ENCODE results near the gene SCAMP4.

Gene SCAMP4

GRCh38 chr19:1970003-1970805 lies 65.0 kb downstream of the SCAMP4 start:
- POLR2A ChIA-PET = interaction anchor here (0.6 kb wide), 2 partner anchors 18 to 51 kb away, joined by 3 read pairs; no protein-coding TSS in a partner anchor
- Histone ChIP-seq H3K9me3 (ENCODE audit: control extremely low read depth in 1 of 5, control insufficient read depth in 4 of 5, insufficient read depth in 2 of 5, low read depth in 1 of 5, low read length in 4 of 5) (no peaks in the 10 kb centered on the region), H3K4me1 (ENCODE audit: control extremely low read depth in 1 of 4, control insufficient read depth in 4 of 4, insufficient read depth in 4 of 4, low read length in 3 of 4) (peaks cover 0 to 4% (median 0%) of the 10 kb centered on the region in 4 experiments), H3K36me3 (ENCODE audit: control insufficient read depth in 4 of 4, insufficient read depth in 4 of 4, low read length in 3 of 4) (peaks cover 7 to 65% (median 30%) of the 10 kb centered on the region in 4 experiments), H3K27ac (ENCODE audit: insufficient read depth in 1 of 2, low read depth in 1 of 2, low read length in 2 of 2, poor library complexity in 1 of 2, severe bottlenecking in 2 of 2) (no peak overlapping the region), H3K27me3 (replicated peaks in 2 of 5; ENCODE audit: control insufficient read depth in 4 of 5, insufficient read depth in 5 of 5, low read length in 4 of 5) (no peaks in the 10 kb centered on the region), H3K4me3 (ENCODE audit: control insufficient read depth in 1 of 7, extremely low read depth in 1 of 7, insufficient read depth in 4 of 7, low read depth in 2 of 7, low read length in 6 of 7) (no peak overlapping the region)
- 92% methylated on average over 28 of the region's 38 CpGs for WGBS (ENCODE audit: insufficient coverage)
- CTCF ChIA-PET = interaction anchor here (0.7 to 1.2 kb wide), 3 partner anchors 18 to 40 kb away, joined by 3 to 4 read pairs (median 3); no protein-coding TSS in a partner anchor
- DNase-seq = no peak

GRCh38 chr19:1970806-1971502 lies 65.8 kb downstream of the SCAMP4 start:
- DNase-seq = no peak
- WGBS (ENCODE audit: insufficient coverage) = 95% methylated on average over 26 of the region's 27 CpGs
- Histone ChIP-seq H3K36me3 (ENCODE audit: control insufficient read depth in 4 of 4, insufficient read depth in 4 of 4, low read length in 3 of 4) (peaks cover 8 to 71% (median 33%) of the 10 kb centered on the region in 4 experiments), H3K27ac (ENCODE audit: insufficient read depth in 1 of 2, low read depth in 1 of 2, low read length in 2 of 2, poor library complexity in 1 of 2, severe bottlenecking in 2 of 2) (no peak overlapping the region), H3K9me3 (ENCODE audit: control extremely low read depth in 1 of 5, control insufficient read depth in 4 of 5, insufficient read depth in 2 of 5, low read depth in 1 of 5, low read length in 4 of 5) (no peaks in the 10 kb centered on the region), H3K4me3 (ENCODE audit: control insufficient read depth in 1 of 7, extremely low read depth in 1 of 7, insufficient read depth in 4 of 7, low read depth in 2 of 7, low read length in 6 of 7) (no peak overlapping the region), H3K27me3 (replicated peaks in 2 of 5; ENCODE audit: control insufficient read depth in 4 of 5, insufficient read depth in 5 of 5, low read length in 4 of 5) (no peaks in the 10 kb centered on the region), H3K4me1 (ENCODE audit: control extremely low read depth in 1 of 4, control insufficient read depth in 4 of 4, insufficient read depth in 4 of 4, low read length in 3 of 4) (peaks cover 0 to 4% (median 0%) of the 10 kb centered on the region in 4 experiments)
- CTCF ChIA-PET = interaction anchor here (0.7 to 1.1 kb wide), 2 partner anchors 29 to 41 kb away, joined by 3 read pairs; no protein-coding TSS in a partner anchor
- POLR2A ChIA-PET = no interaction called here

GRCh38 chr19:1974381-1975161 lies 69.4 kb downstream of the SCAMP4 start:
- no peaks in the 10 kb centered on the region for H3K27me3 ChIP-seq (replicated peaks in 2 of 5; ENCODE audit: control insufficient read depth in 4 of 5, insufficient read depth in 5 of 5, low read length in 4 of 5)
- H3K27ac ChIP-seq (ENCODE audit: insufficient read depth in 1 of 2, low read depth in 1 of 2, low read length in 2 of 2, poor library complexity in 1 of 2, severe bottlenecking in 2 of 2) = no peak overlapping the region
- peaks cover 6 to 70% (median 43%) of the 10 kb centered on the region in 4 experiments for H3K36me3 ChIP-seq (ENCODE audit: control insufficient read depth in 4 of 4, insufficient read depth in 4 of 4, low read length in 3 of 4)
- no peak overlapping the region for H3K4me3 ChIP-seq (ENCODE audit: control insufficient read depth in 1 of 7, extremely low read depth in 1 of 7, insufficient read depth in 4 of 7, low read depth in 2 of 7, low read length in 6 of 7)
- ChIA-PET POLR2A (no interaction called here), CTCF (interaction anchor here (1.0 to 1.3 kb wide), 2 partner anchors 9 to 32 kb away, joined by 3 to 4 read pairs; no protein-coding TSS in a partner anchor)
- no peak for DNase-seq
- no peaks in the 10 kb centered on the region for H3K4me1 ChIP-seq (ENCODE audit: control extremely low read depth in 1 of 4, control insufficient read depth in 4 of 4, insufficient read depth in 4 of 4, low read length in 3 of 4)
- WGBS (ENCODE audit: insufficient coverage) = 96% methylated on average over 19 of the region's 28 CpGs
- no peaks in the 10 kb centered on the region for H3K9me3 ChIP-seq (ENCODE audit: control extremely low read depth in 1 of 5, control insufficient read depth in 4 of 5, insufficient read depth in 2 of 5, low read depth in 1 of 5, low read length in 4 of 5)

GRCh38 chr19:1975162-1975480 lies 69.9 kb downstream of the SCAMP4 start:
- Histone ChIP-seq H3K4me1 (ENCODE audit: control extremely low read depth in 1 of 4, control insufficient read depth in 4 of 4, insufficient read depth in 4 of 4, low read length in 3 of 4) (no peaks in the 10 kb centered on the region), H3K9me3 (ENCODE audit: control extremely low read depth in 1 of 5, control insufficient read depth in 4 of 5, insufficient read depth in 2 of 5, low read depth in 1 of 5, low read length in 4 of 5) (no peaks in the 10 kb centered on the region), H3K27ac (ENCODE audit: insufficient read depth in 1 of 2, low read depth in 1 of 2, low read length in 2 of 2, poor library complexity in 1 of 2, severe bottlenecking in 2 of 2) (no peak overlapping the region), H3K27me3 (replicated peaks in 2 of 5; ENCODE audit: control insufficient read depth in 4 of 5, insufficient read depth in 5 of 5, low read length in 4 of 5) (no peaks in the 10 kb centered on the region), H3K4me3 (ENCODE audit: control insufficient read depth in 1 of 7, extremely low read depth in 1 of 7, insufficient read depth in 4 of 7, low read depth in 2 of 7, low read length in 6 of 7) (no peak overlapping the region), H3K36me3 (ENCODE audit: control insufficient read depth in 4 of 4, insufficient read depth in 4 of 4, low read length in 3 of 4) (peaks cover 6 to 70% (median 43%) of the 10 kb centered on the region in 4 experiments)
- DNase-seq = no peak
- ChIA-PET CTCF (interaction anchor here (1.0 to 1.3 kb wide), 2 partner anchors 9 to 31 kb away, joined by 3 to 4 read pairs; no protein-coding TSS in a partner anchor), POLR2A (no interaction called here)
- WGBS (ENCODE audit: insufficient coverage) = 93% methylated on average over 20 of the region's 20 CpGs
